HEK293 (cell line): Measurements from ENCODE around the gene PPM1J.

Experiments used
- CTCF ChIA-PET: fragments of 350-600 bp; formaldehyde crosslinking; extraction: SDS; loops from one replicate; lab custom pipeline; 2021; ENCODE audit warnings: antibody characterized with exemption; lab: Yijun Ruan, JAX
- POLR2A ChIA-PET: fragments of 300-600 bp; formaldehyde crosslinking; extraction: SDS; loops from one replicate; lab custom pipeline; 2020; ENCODE audit warnings: antibody characterized with exemption, inconsistent platforms; lab: Yijun Ruan, JAX
- H3K27ac ChIP-seq: fragments of 200-500 bp; sonication (Bioruptor generic); 2 replicates; pipeline ENCODE4 v1.5.1; 2014; ENCODE audit warnings: low read depth, low read length, control low read depth, inconsistent platforms; ENCODE audit errors: extremely low read depth
- H3K36me3 ChIP-seq, 2 experiments: fragments of 200-500 bp in 1 of 2; sonication (Bioruptor generic) in 1 of 2; 1 replicate in 1 of 2; 2 replicates in 1 of 2; pipeline ENCODE4 v1.5.1; 2014 to 2017; ENCODE audit warnings: inconsistent platforms in 2 of 2, low read length in 2 of 2; ENCODE audit not compliant: control insufficient read depth in 2 of 2, insufficient read depth in 1 of 2
- H3K4me1 ChIP-seq: fragments of 200-500 bp; sonication (Bioruptor generic); 2 replicates; pipeline ENCODE4 v1.5.1; 2014; ENCODE audit warnings: mild to moderate bottlenecking, low read length, inconsistent platforms; ENCODE audit not compliant: control insufficient read depth, insufficient read depth
- H3K4me3 ChIP-seq: 2 replicates; pipeline ENCODE4 v1.5.1; 2011; ENCODE audit warnings: low read depth, mild to moderate bottlenecking, control low read depth, low read length, moderate library complexity
- H3K9me3 ChIP-seq: fragments of 200-500 bp; sonication (Bioruptor generic); 2 replicates; pipeline ENCODE4 v1.5.1; 2014; ENCODE audit warnings: low read depth, low read length, inconsistent platforms; ENCODE audit not compliant: control insufficient read depth, insufficient read depth
- EGR2 ChIP-seq: fragments of 450-650 bp; formaldehyde crosslinking; IDR thresholded peaks from 2 replicates; pipeline ENCODE4 v1.5.1; 2016; ENCODE audit warnings: low read depth, missing biosample characterization, missing genetic modification characterization
- IKZF3 ChIP-seq: fragments of 450-650 bp; IDR thresholded peaks from 2 replicates; pipeline ENCODE4 v1.5.0; 2018; ENCODE audit warnings: missing biosample characterization, mild to moderate bottlenecking, missing genetic modification characterization, moderate library complexity
- INSM2 ChIP-seq: fragments of 450-650 bp; formaldehyde crosslinking; IDR thresholded peaks from 2 replicates; pipeline ENCODE4 v1.5.1; 2016; ENCODE audit warnings: missing biosample characterization, missing genetic modification characterization
- KLF17 ChIP-seq: fragments of 450-650 bp; formaldehyde crosslinking; IDR thresholded peaks from 2 replicates; pipeline ENCODE4 v1.5.1; 2016; ENCODE audit warnings: missing biosample characterization, missing genetic modification characterization
- PRDM10 ChIP-seq: fragments of 450-650 bp; formaldehyde crosslinking; IDR thresholded peaks from 2 replicates; pipeline ENCODE4 v1.5.1; 2016; ENCODE audit warnings: missing biosample characterization, missing genetic modification characterization
- SP2 ChIP-seq: fragments of 450-650 bp; formaldehyde crosslinking; IDR thresholded peaks from 2 replicates; pipeline ENCODE4 v1.5.1; 2016; ENCODE audit warnings: missing biosample characterization, missing genetic modification characterization
- TRIM28 ChIP-seq: IDR thresholded peaks from 2 replicates; pipeline ENCODE4 v1.6.1; 2011; ENCODE audit warnings: low read length, control low read depth, borderline replicate concordance
- YY1 ChIP-seq: fragments of 450-650 bp; formaldehyde crosslinking; IDR thresholded peaks from 2 replicates; pipeline ENCODE4 v1.5.1; 2018; ENCODE audit warnings: missing biosample characterization, missing genetic modification characterization
- ZBTB1 ChIP-seq: fragments of 450-650 bp; formaldehyde crosslinking; IDR thresholded peaks from 2 replicates; pipeline ENCODE4 v1.5.1; 2016; ENCODE audit warnings: missing biosample characterization, missing genetic modification characterization
- ZBTB20 ChIP-seq: fragments of 450-650 bp; formaldehyde crosslinking; IDR thresholded peaks from 2 replicates; pipeline ENCODE4 v1.5.1; 2016; ENCODE audit warnings: missing biosample characterization, missing genetic modification characterization
- ZBTB48 ChIP-seq: fragments of 450-650 bp; formaldehyde crosslinking; IDR thresholded peaks from 2 replicates; pipeline ENCODE4 v1.5.1; 2016; ENCODE audit warnings: missing biosample characterization, missing genetic modification characterization
- ZFHX2 ChIP-seq: fragments of 450-650 bp; formaldehyde crosslinking; conservative IDR thresholded peaks from 2 replicates; pipeline ENCODE4 v1.5.1; 2016; ENCODE audit warnings: missing biosample characterization, missing genetic modification characterization
- ZNF114 ChIP-seq: fragments of 450-650 bp; formaldehyde crosslinking; IDR thresholded peaks from 2 replicates; pipeline ENCODE4 v1.5.0; 2017; ENCODE audit warnings: missing biosample characterization, missing genetic modification characterization
- ZNF18 ChIP-seq: fragments of 450-650 bp; formaldehyde crosslinking; IDR thresholded peaks from 2 replicates; pipeline ENCODE4 v1.5.1; 2016; ENCODE audit warnings: missing biosample characterization, missing genetic modification characterization
- ZNF335 ChIP-seq: fragments of 450-650 bp; formaldehyde crosslinking; conservative IDR thresholded peaks from 2 replicates; pipeline ENCODE4 v1.5.1; 2016; ENCODE audit warnings: missing biosample characterization, missing genetic modification characterization
- ZNF341 ChIP-seq: fragments of 450-650 bp; formaldehyde crosslinking; IDR thresholded peaks from 2 replicates; pipeline ENCODE4; 2016; ENCODE audit warnings: low read depth, missing biosample characterization, missing genetic modification characterization
- ZNF366 ChIP-seq: fragments of 450-650 bp; formaldehyde crosslinking; conservative IDR thresholded peaks from 2 replicates; pipeline ENCODE4 v1.5.1; 2016; ENCODE audit warnings: missing biosample characterization, missing genetic modification characterization
- ZNF514 ChIP-seq: fragments of 450-650 bp; formaldehyde crosslinking; IDR thresholded peaks from 2 replicates; pipeline ENCODE4 v1.5.1; 2016; ENCODE audit warnings: missing biosample characterization, missing genetic modification characterization
- ZNF600 ChIP-seq: fragments of 450-650 bp; formaldehyde crosslinking; IDR thresholded peaks from 2 replicates; pipeline ENCODE4 v1.5.1; 2016; ENCODE audit warnings: missing biosample characterization, missing genetic modification characterization
- ZNF707 ChIP-seq: fragments of 450-650 bp; formaldehyde crosslinking; IDR thresholded peaks from 2 replicates; pipeline ENCODE4 v1.5.1; 2016; ENCODE audit warnings: missing biosample characterization, missing genetic modification characterization
- ZXDB ChIP-seq: fragments of 450-650 bp; formaldehyde crosslinking; IDR thresholded peaks from 2 replicates; pipeline ENCODE4 v1.5.1; 2016; ENCODE audit warnings: missing biosample characterization, missing genetic modification characterization

Gene PPM1J

GRCh38 chr1:112702067-112702395 lies 13.1 kb downstream of the PPM1J start:
- ChIA-PET POLR2A (interaction anchor here (1.0 to 9.8 kb wide), 4 partner anchors 13 to 83 kb away, joined by 3 to 91 read pairs (median 6); partner anchors contain the start of genes MOV10 and ST7L), CTCF (interaction anchor here (0.6 to 2.0 kb wide), 4 partner anchors 13 to 477 kb away, joined by 3 to 12 read pairs (median 4); partner anchors contain the start of genes MOV10 and PPM1J)
- Histone ChIP-seq H3K4me1 (peaks cover 21% of the 10 kb centered on the region), H3K36me3 (peaks cover 0 to 66% of the 10 kb centered on the region in 2 experiments; a peak in 1 of 3 replicates), H3K4me3 (no peak overlapping the region), H3K27ac (no peak overlapping the region), H3K9me3 (no peaks in the 10 kb centered on the region)
- TF ChIP-seq ZNF366, result peak; percentile 68
- TF ChIP-seq ZNF341 (tag by site-specific recombination), result peak; percentile 85
- TF ChIP-seq ZBTB48 (tag by site-specific recombination), result no peak
- peak; percentile 65 for TF ChIP-seq PRDM10 (tag by site-specific recombination)
- no peak for TF ChIP-seq ZNF514 (tag by site-specific recombination)

- TF ChIP-seq TRIM28 (0 out of 2 replicates have a peak, but pooled peaks have one; percentile 1), YY1 (no peak), ZXDB (no peak), ZNF18 (no peak), INSM2 (tag by site-specific recombination) (peak; percentile 49; the same call in 1 of the 2 replicates), ZBTB1 (tag by site-specific recombination) (no peak), ZFHX2 (tag by site-specific recombination) (peak; percentile 87), ZNF335 (tag by site-specific recombination) (no peak), IKZF3 (tag by site-specific recombination) (peak; percentile 6; the same call in 1 of the 2 replicates), ZNF600 (tag by site-specific recombination) (peak; percentile 48; the same call in 1 of the 2 replicates), ZNF114 (tag by site-specific recombination) (no peak), ZBTB20 (tag by site-specific recombination) (peak; percentile 12), ZBTB48 (tag by site-specific recombination) (peak; percentile 34; the same call in 1 of the 2 replicates), ZNF341 (tag by site-specific recombination) (no peak), ZNF707 (no peak), KLF17 (tag by site-specific recombination) (no peak), SP2 (tag by site-specific recombination) (peak; percentile 32; the same call in 1 of the 2 replicates), EGR2 (peak; percentile 57)
- peaks cover 21% of the 10 kb centered on the region for H3K4me1 ChIP-seq
- ChIA-PET POLR2A (interaction anchor here (0.9 to 9.8 kb wide), 6 partner anchors 12 to 306 kb away, joined by 3 to 91 read pairs (median 6); partner anchors contain the start of genes CAPZA1, CTTNBP2NL, MOV10 and ST7L), CTCF (interaction anchor here (0.6 to 2.0 kb wide), 4 partner anchors 14 to 477 kb away, joined by 3 to 12 read pairs (median 4); partner anchors contain the start of genes MOV10 and PPM1J)
- peaks cover 0 to 72% of the 10 kb centered on the region in 2 experiments; a peak in 1 of 3 replicates for H3K36me3 ChIP-seq
- no peak overlapping the region for H3K4me3 ChIP-seq
- no peaks in the 10 kb centered on the region for H3K9me3 ChIP-seq
- H3K27ac ChIP-seq, result peak overlapping the region; percentile 53
Observed at GRCh38 chr1:112701227-112702066, 13.7 kb downstream of the PPM1J start.
